Measurements from ENCODE around the gene ELMO1. TPM values are rescaled to one million over a fixed set of nuclear protein-coding genes. Genes with fewer than 3 reads are reported as not detected.

The ELMO1 gene
- total RNA-seq, 1 experiment from 2014 or later = 7.8 TPM

- no peak overlapping the region for H3K14ac ChIP-seq (ENCODE audit: insufficient read depth, low read length)
- Mint-ChIP-seq H3K4me1 (peaks cover 14% of the 10 kb centered on the region in 2 experiments), H3K27me3 (ENCODE audit: low read depth) (peaks cover 1% of the 10 kb centered on the region; the same call in 1 of the 2 replicates), H3K36me3 (ENCODE audit: insufficient read depth in 1 of 3, low read depth in 3 of 3) (peaks cover 13 to 29% (median 14%) of the 10 kb centered on the region in 3 experiments), H3K27ac (no peak overlapping the region), H3K4me3 (no peak overlapping the region), H3K9me3 (peaks cover 20 to 29% of the 10 kb centered on the region in 2 experiments)
- H3K4me1 ChIP-seq (ENCODE audit: insufficient read depth, low read length) = peaks cover 2% of the 10 kb centered on the region; the same call in 1 of the 2 replicates
- H4K8ac ChIP-seq (replicated peaks; ENCODE audit: insufficient read length, low read depth, low read length) = no peak overlapping the region
- H3K9ac ChIP-seq (ENCODE audit: extremely low read depth, insufficient read length, low read length) = no peak overlapping the region
- H3K4me2 ChIP-seq (ENCODE audit: insufficient read depth, insufficient read length, low read length) = no peak overlapping the region
- H2AFZ ChIP-seq (ENCODE audit: low read length) = no peak overlapping the region
- no peak overlapping the region for H2BK5ac ChIP-seq (ENCODE audit: insufficient read length, low read length)
- no peak overlapping the region for H3T11ph ChIP-seq (ENCODE audit: low read length)
- no peak overlapping the region for H2AK5ac ChIP-seq (ENCODE audit: insufficient read length, low read length)
- H3K4ac ChIP-seq (ENCODE audit: low read depth, low read length) = no peak overlapping the region
- no peak overlapping the region for H3K23ac ChIP-seq (ENCODE audit: insufficient read length, low read depth, low read length)
- no peak overlapping the region for H2BK120ac ChIP-seq (ENCODE audit: low read depth, low read length, poor library complexity, severe bottlenecking)
- no CpG with 5 or more reads among the region's 3 CpGs for WGBS (ENCODE audit: extremely low coverage, insufficient read length, low lambda C conversion rate)
- no peak overlapping the region for H4K5ac ChIP-seq (ENCODE audit: insufficient read length, low read depth, low read length)
- no peaks in the 10 kb centered on the region for H3K27me3 ChIP-seq (ENCODE audit: insufficient read depth, low read length)
- H3K79me2 ChIP-seq (ENCODE audit: insufficient read depth, low read length) = no peaks in the 10 kb centered on the region
- H2BK20ac ChIP-seq (ENCODE audit: low read depth, low read length, poor library complexity, severe bottlenecking) = no peak overlapping the region
- no peak for TF ChIP-seq CTCF (conservative IDR thresholded peaks at IDR 0.05)
- H3K23me2 ChIP-seq (ENCODE audit: insufficient read length, low read depth, low read length, poor library complexity, severe bottlenecking) = no peaks in the 10 kb centered on the region
- no peaks in the 10 kb centered on the region for H3K9me3 ChIP-seq (ENCODE audit: control insufficient read depth, low read depth, low read length)
- no peaks in the 10 kb centered on the region for H4K20me1 ChIP-seq (ENCODE audit: control insufficient read depth, insufficient read depth, insufficient read length)
- no peaks in the 10 kb centered on the region for H3K79me1 ChIP-seq (ENCODE audit: insufficient read depth, low read depth, low read length, poor library complexity, severe bottlenecking)
- H3K27ac ChIP-seq (ENCODE audit: insufficient read length, low read depth, low read length) = no peak overlapping the region
- no peak for DNase-seq
- H2BK12ac ChIP-seq (ENCODE audit: insufficient read length, low read depth, low read length) = no peak overlapping the region
- no peak overlapping the region for H2BK15ac ChIP-seq (ENCODE audit: low read depth, low read length)
- no peak overlapping the region for H4K91ac ChIP-seq (ENCODE audit: insufficient read length, low read depth, low read length)
- H3K56ac ChIP-seq (ENCODE audit: insufficient read length, low read depth, low read length) = no peak overlapping the region
- H3K18ac ChIP-seq (ENCODE audit: insufficient read length, low read depth, low read length) = no peak overlapping the region
Observed at GRCh38 chr7:37142958-37143357, 305.7 kb downstream of the ELMO1 start.
